ENCODE results near the gene SLC38A3. TPM values are rescaled to one million over a fixed set of nuclear protein-coding genes. Genes with fewer than 3 reads are reported as not detected.
"Not testable (repeated sequence)": the region's sequence is repeated elsewhere in the genome, so short reads cannot be mapped to it uniquely, and the experiment has no call there.

Gene SLC38A3
- total RNA-seq, 1 donor from 2014 or later = 2.2 TPM

GRCh38 chr3:50231581-50231980, 26.5 kb downstream of the SLC38A3 start:
- no peak for DNase-seq (ENCODE audit: low spot score)

DNA sequence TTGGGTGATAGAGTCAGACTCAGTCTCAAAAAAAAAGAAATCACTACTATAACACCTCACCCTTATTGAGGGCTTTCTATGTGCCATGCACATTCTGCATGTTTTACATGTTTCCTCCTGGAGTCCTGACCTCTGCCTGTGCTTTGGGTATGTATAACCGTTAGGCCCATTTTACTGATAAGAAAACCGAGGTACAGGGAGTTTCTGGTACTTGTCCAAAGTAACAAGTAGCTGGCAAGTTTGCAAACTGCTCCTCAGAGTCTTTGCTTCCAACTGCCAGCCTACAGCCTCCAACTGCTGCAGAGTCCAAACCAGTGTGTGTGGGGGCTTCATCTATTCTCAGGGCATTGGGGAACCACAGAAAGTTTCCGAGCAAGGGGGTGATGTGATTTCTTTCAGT, 27.2 kb downstream of the SLC38A3 start:
- DNase-seq (ENCODE audit: low spot score) = no peak

- DNase-seq (ENCODE audit: low spot score) = no peak
Observed at GRCh38 chr3:50233176-50233575, 28.1 kb downstream of the SLC38A3 start.

DNA sequence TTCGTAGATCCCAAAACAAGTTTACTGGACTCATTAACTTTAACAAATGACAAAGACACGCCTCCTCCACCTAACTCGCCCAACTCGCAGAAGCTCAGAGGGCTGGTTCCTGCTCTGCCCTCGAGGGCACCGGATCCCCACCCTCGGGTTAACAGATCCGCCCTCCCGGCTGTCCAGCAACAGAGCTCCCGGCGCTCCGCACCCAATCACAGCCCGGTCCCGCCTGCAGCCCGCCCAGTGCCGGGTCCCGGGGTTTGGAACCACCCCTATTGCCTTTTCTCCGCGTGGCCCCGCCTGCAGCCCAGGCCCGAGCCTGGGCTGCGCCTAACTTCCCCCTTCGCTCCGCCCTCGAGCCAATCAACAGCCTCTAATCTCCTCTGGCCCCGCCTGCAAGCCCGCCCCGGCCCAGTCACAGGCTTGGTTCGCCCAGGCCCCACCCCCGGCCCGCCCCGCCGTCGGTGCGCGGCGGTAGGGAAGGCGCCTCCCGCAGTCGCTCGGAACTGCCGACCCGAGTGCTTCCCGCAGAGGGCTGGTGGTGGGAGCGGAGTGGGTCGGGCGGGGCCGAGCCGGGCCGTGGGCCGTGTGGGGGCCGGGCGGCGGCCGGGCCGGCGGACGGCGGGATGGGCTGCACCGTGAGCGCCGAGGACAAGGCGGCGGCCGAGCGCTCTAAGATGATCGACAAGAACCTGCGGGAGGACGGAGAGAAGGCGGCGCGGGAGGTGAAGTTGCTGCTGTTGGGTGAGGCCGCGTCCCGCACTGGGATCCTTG, 30.8 kb downstream of the SLC38A3 start, which contains the start of gene GNAI2:
TSS of gene GNAI2 (plus strand) at position 489 of the 768 bp plus-strand sequence. CDS start at position 621, 132 bp downstream.
- DNase-seq (ENCODE audit: low spot score) = peak; percentile 99

- DNase-seq (ENCODE audit: low spot score) = no peak
Observed at GRCh38 chr3:50236484-50237132, 31.5 kb downstream of the SLC38A3 start.

- DNase-seq (ENCODE audit: low spot score) = no peak
Observed at GRCh38 chr3:50237133-50237651, 32.1 kb downstream of the SLC38A3 start.

DNA sequence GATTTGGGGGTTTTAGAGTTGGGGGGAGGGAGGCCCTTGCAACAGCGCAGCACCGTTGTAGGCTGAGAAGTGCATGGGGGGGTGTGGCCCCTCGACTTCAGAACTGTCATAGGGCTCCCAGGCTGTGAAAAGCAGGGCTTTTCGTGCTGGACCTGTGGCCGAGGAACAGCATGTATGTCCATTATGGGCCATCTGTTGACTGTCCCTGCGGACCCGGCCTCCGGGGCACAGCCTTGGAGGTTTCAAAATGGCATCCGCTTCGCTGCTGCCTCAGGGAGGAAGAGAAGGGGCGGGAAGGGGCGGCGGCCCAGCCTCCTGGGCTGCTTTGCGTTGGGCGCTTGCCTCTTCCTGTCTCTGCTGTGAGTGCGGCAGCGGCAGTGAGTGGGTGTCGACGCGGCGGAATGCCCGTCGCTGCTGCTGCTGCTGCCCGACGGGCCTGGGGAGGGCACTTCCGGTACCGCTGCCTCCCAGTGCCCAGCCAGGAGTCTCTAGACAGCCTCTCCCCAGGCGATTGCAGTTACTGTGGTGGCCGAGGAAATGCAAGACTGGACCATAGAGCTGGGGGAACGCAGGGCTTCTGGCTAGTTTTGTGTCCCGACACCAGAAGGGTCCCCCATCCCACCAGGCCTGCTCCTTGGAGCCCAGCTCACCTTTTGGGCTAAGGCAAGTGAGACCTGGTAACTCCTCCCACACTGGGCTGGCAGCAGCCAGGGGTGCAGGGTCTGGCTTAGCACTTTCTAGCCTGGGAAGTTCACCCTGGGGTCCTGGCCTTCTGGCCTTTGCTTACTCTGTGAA, 32.9 kb downstream of the SLC38A3 start:
- DNase-seq (ENCODE audit: low spot score) = peak; percentile 87

DNA sequence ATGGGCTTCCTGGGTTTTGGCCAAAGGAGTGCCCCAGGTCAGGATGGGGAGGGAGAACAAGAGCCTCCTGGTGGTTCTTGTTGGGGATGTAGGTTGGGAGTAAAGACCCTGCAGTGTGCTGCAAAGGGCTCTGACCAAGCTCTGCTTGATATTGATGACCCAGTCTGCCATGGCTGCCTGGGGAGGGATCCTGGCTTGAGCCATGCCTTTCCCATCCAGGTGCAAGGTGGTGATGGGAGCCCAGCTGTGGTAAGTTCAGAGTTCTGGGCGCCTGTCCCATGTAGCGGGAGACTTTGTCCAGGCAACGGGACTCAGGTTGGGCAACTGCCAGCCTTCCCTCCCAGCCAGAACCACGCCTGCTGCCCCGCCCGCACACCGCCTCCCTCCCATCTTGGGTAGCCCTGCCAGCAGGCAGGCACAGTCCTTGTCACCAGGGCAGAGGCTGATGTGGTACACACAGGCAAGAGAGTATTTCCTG, 33.5 kb downstream of the SLC38A3 start:
- DNase-seq (ENCODE audit: low spot score) = peak; percentile 92

DNA sequence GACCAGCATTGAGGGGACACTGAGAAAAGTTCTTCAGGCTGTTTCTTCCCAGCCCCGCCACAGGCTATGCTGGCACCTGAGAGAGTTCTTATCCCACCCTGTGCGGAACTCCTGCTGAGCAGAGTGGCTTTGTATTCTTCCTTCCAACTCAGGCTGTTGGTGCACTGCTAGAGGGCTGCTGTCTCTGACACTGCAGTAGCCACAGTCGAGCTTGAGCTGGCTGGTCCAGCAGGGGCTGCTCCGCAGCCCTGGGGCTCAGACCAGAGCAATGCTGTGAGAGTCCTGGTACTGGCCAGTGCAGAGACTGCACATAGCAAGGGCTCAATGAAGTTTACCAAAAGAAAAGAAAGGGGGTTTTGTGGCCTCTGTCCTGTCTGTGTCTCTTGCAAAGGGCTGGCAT, 34.6 kb downstream of the SLC38A3 start:
- no peak for DNase-seq (ENCODE audit: low spot score)

DNA sequence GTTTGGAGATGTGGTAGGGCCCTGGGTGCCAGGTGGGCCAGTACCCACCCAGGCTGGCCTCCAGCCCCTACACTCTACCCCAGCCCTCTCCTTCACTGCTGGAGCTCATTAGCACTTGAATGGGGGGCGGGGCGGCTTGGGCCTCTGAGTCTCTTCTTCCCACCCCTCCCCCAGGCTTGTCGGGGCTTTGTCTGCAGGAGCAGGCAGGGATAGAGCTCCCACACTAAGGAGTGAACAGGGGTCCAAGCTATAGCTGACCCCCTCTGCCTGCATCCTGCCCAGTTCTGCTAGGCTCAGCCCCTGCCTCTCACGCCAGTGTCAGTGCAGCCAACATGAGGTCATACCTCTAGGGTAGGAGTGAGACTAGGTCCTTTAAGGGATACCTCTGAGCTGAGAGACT, 36.1 kb downstream of the SLC38A3 start:
- DNase-seq (ENCODE audit: low spot score) = no peak

DNA sequence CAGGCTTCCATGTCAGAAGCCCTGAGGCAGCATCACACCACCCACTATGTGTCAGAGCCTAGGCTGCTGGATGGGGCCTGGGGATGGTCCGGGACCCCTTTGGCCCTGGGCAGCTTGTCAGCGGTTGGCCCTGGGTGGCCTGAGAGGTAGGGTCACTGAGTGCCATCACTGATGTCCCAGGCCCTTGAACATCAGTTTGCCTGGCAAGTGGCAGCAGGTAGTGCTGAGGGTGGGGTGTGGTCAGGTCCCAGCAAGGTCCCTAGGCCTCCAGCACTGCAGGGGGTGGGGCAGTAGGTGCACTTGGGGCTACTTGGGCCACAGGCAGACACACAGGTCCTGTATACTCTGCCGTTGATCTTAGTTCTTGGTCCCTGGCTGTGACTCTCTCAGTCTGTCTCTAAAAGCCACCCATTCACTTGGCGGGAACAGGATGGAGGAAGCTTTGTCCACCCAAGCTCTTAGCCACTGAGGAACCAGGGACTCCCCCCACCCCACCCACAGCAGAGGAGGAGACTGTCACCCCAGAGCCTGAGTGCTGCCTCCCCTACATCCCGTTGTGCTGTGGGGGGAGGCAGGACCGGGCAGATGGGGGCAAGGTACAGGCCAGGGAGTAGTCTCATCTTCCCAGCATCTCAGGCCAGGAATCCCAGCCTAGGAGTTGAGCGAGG, 36.8 kb downstream of the SLC38A3 start:
- no peak for DNase-seq (ENCODE audit: low spot score)

- DNase-seq (ENCODE audit: low spot score) = no peak
Observed at GRCh38 chr3:50242381-50242770, 37.3 kb downstream of the SLC38A3 start.

GRCh38 chr3:50242851-50243542, 37.9 kb downstream of the SLC38A3 start:
- DNase-seq (ENCODE audit: low spot score) = no peak

- DNase-seq (ENCODE audit: low spot score) = no peak
Observed at GRCh38 chr3:50243543-50243895, 38.4 kb downstream of the SLC38A3 start.

DNA sequence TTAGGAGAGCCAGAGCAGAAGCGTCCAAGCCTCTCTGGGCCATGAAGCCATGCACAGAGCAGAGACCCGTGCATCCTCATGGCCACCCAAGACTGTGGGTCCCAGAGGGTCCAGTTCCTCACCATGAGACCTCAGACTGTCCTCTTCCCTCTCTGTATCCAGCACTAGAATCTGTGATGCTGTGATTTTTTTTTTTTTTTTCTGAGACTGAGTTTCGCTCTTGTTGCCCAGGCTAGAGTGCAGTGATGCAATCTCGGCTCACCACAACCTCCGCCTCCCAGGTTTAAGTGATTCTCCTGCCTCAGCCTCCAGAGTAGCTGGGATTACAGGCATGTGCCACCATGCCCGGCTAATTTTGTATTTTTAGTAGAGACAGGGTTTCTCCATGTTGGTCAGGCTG, 39.7 kb downstream of the SLC38A3 start:
- not testable (repeated sequence) for DNase-seq (ENCODE audit: low spot score)

DNA sequence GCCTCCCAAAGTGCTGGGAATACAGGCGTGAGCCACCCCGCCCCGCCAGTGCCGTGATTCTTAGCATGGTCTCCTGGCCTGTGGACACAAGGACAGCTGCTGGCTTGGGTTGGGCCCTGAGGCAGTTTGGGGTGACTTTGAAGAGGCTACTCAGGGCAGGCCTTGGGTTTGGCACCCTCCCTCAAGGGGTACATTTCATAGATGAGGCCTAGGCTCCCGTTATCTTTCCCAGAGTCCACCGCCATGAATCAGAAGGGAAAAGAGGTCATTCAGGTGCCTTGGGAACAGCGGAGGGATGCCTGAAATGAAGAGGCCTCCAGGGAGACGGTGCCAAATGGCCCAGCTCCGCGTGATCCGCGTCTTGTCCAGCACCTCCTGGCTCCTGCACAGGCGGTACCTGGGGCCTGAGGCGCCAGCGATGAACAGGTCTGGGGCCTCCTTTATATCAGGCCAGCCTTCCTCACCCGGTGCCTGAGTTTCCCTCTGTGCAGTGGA, 40.2 kb downstream of the SLC38A3 start:
- DNase-seq (ENCODE audit: low spot score) = no peak

- peak; percentile 88 for DNase-seq (ENCODE audit: low spot score)
Observed at GRCh38 chr3:50245831-50246516, 40.9 kb downstream of the SLC38A3 start.

GRCh38 chr3:50246517-50246954, 41.5 kb downstream of the SLC38A3 start:
- no peak for DNase-seq (ENCODE audit: low spot score)

GRCh38 chr3:50248387-50248786, 43.3 kb downstream of the SLC38A3 start:
- no peak for DNase-seq (ENCODE audit: low spot score)

GRCh38 chr3:50249457-50249856, 44.4 kb downstream of the SLC38A3 start:
- DNase-seq (ENCODE audit: low spot score) = no peak
